DMS153 treated with DMSO at 0.1 percent for 48 hours (cell line): ENCODE measurements around the gene ACAP3.

Source experiments
- DNase-seq: peaks from one replicate; lab custom pipeline; 2025; ENCODE audit not compliant: unreplicated experiment; lab: John Stamatoyannopoulos, UW

ACAP3 gene

DNA sequence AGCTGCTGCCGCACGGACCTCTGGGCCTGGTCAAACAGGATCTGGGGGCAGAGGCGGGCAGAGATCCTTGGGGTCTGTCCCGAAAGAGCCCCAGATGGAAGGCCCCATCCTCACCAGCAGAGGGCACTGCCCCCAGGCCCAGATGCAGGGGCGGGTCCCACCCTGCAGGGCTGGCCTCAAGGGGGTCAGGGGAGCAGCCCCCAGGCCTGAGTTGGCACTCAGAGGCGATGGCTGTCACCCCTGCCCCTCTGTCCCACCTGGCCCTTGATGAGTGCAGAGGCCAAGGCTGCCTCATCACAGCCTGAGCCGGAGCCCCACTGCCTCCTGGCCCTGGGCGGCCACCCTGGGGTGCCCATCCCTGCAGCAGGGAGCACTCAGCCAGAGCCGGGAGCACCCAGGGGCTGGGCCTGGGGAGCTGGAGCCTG is 5.7 kb downstream of the ACAP3 start:
- no peak for DNase-seq

DNA sequence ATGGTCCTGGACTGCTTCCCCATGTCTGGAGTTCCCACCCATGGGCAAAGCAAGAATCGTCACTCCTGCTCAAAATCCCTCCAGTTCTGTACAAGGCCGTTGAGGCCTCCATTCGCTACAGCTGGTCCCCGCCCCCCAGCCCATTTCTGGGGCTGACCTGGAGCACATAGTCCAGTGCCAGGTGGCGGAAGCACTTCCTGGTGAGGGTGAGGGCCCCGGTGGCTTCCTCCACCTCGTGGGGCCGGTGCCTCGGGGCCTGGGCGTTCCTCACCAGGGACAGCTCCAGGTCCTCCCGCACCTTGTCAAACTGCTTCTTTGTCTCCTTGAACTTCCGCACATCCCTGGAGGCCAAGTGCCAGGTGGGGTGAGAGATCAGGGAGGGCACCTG is 7.4 kb downstream of the ACAP3 start:
- DNase-seq = no peak

DNA sequence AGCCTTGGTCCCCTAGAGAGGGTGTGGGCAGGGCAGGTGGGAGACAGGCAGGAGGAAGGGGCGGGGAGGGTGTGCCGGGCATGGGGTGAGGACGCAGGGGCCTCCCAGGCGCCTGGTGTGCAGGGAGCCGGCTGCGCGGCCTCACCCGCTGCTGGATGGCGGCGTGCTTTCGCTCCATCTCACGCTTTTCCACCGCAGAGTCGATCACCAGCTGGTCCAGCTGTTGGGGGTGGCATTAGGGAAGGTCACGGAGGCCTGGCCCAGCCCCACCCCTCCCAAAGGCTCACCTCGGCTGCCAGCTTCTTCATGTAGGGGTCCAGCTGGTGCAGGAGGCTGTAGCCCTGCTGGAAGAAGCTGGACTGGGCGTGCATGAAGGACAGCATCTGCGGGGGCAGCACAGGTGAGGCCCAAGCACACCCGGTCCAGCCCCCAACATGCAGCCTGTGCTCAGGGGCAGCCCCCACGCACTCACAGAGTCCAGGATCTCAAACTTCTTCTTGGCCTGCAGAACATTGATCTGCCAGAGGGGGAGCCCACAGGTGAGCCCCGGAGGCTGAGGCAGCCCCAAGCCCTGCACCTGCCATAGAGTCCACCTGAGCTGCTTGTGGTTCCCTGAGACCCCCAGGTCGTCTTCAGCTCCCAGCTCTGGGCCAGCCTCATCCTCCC is 7.9 kb downstream of the ACAP3 start:
- DNase-seq = no peak

DNA sequence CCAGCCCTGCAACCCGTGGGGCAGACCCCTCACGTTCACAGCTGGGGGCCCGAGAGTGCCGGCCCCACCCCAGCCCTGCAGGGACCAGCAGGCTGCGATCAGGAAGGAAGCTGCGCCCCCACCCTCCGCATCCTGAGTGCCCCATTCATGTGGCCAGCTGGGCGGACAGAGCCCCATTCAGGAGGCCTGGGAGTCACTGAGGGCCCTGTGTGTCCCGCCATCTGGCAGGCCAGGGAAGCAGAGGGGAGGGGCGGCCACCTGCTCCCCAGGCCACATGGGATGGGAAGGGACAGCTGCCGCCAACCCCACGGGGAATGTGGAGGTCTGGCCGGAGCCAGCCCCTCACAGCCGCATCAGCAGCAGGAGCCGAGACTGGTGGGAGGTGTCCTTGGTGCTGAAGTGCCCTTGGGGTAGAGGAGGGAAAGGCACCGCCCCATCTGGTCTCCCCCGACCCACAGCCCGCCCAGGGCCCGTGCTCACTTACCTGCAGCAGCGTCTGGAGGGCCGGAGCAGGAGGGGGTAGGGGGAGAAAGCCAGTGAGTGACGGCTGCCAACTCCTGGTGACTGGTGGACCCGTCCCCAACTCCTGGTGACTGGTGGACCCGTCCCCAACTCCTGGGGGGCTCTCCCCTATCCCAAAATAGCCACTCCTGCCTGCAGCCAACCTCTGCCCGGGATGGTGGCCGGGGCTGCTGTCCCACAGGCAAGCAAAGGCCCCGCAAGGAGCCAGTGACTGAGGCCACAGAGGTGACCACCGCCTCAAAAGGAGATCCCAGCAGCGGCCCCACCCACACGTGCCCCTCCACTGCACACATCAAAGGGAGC is 8.7 kb downstream of the ACAP3 start:
- no peak for DNase-seq

DNA sequence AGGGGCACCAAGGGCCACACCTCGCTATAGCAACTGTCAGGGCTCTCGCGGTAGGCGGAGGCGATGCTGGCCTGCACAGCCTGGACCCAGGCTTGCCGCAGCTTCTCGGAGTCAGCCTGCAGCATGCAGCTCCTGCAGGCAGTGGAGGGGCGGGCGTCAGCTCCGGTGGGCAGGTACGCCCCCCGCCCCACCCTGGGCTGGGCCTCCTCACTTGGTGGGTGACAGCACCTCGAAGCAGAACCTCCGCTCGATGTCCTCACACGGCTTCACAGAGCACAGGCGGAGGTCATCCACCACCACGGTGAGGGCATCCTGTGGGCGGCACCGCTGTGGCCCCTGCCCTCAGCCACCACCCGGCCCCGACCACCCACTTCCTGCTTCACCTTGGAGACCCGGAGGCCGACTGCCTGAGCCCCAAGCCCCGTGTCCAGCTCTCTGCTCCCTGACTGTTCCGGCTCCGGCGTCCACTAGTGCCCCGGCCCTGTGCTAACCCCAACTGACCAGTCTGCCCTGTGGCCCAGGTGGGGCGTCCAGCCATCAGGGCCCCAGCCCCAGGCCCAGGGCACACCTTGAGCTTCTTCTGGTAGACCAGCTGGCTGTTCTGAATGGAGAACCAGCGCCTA is 9.8 kb downstream of the ACAP3 start:
- no peak for DNase-seq

DNA sequence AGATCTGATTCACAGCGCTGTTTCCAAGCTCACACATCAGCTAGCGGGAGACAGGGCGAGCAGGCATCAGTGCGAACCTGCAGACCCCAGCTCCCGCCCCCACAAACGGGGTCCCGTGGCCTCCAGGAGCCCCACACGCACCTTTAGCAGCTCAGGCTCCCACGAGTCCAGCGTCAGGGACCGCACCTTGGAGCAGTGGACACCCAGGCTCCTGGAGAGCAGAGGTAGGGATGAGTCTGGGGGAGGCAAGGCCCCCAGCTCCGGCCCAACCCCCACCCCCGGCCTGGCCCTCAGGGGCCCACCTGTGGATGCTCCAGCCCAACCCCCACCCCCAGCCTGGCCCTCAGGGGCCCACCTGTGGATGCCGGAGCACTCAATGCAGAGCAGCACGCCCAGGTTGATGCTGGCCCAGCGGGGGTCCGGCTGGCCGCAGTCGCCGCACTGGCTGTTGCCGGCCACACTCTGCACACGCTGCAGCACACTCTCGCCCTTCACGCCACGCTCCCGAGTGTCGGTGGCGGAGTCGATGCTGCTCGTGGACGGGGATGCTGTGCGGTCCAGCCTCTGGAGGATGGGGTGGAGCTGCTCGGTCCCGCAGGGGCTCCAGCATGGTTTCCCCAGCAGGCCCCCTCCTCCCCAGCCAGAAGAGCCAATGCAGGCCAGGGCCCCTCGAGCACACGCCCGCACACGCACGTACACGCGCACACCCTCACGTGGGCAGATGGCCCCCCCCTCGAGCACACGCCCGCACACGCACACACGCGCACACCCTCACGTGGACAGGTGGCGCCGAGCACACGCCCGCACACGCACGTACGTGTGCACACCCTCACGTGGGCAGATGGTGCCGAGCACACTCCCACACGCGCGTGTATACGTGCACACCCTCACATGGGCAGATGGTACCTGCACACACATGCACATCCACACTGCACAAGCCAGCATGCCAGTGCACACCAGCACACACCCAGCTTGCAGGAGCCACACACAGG is 11.4 kb downstream of the ACAP3 start:
- DNase-seq = no peak

DNA sequence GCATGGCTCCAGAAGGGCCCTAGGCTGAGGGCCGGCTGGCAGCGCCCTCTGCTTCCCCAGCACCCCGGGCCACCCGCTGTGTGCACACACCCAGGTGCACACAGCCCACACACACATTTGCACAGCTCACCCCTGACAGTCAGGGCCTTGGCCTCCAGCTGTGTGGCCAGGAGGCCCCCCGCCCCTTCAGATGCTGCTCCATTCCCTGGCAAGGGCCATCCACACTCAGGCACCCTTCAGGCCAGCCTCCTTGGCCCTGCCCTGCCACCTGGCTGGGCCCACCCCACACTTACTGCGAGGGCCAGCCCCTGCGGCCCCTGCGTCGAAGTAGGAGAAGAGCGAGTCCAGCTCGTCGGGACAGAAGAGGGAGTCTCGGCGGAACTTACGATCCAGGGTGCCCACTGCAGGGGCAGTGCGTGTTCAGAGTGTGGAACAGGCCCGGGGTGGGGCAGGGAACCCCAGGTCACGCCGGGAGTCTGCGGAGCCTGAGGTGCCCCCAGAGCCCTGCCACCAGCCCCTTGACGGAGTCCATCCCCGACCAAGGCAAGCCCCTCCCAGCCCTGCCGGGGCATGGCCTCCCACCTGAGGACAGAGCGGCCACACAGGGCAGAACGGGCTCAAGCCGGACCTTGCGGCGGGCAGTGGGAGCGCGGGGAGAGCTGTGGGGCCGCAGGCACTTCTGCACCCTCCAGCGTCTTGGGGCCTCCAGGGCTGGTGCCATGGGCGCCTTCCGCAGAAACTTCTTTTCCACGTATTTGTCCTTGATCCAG is 12.4 kb downstream of the ACAP3 start:
- no peak for DNase-seq

DNA sequence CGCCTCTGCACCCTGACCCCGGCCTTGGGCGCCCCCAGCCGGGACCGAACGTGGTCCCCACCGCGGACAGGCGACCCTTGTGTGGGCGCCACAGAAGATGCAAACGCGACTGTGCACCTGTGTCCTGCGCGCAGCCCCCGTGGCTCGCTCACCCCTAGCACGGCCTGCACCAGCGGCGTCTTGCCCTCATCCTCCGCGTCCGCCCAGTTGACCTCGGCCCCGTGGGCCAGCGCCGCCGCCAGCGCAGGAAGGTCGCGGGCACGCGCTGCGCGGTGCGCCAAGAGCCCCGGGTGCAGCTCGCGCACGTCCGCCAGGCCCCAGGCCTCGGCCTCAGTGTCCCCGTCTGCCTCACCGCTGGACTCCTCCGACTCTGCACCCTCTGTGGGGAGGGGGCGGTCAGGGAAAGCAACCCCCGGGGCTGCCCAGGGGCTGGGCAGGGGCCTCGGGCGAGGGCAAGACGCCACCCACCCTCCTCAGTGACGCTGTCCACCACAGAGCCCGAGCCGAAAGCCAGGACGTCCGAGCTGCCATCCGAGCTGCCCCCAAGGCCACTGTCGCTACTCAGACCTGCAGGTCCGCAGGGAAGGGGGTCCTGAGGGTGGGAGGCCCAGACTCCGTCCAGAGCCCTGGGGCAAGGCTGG is 13.4 kb downstream of the ACAP3 start:
- DNase-seq = no peak

DNA sequence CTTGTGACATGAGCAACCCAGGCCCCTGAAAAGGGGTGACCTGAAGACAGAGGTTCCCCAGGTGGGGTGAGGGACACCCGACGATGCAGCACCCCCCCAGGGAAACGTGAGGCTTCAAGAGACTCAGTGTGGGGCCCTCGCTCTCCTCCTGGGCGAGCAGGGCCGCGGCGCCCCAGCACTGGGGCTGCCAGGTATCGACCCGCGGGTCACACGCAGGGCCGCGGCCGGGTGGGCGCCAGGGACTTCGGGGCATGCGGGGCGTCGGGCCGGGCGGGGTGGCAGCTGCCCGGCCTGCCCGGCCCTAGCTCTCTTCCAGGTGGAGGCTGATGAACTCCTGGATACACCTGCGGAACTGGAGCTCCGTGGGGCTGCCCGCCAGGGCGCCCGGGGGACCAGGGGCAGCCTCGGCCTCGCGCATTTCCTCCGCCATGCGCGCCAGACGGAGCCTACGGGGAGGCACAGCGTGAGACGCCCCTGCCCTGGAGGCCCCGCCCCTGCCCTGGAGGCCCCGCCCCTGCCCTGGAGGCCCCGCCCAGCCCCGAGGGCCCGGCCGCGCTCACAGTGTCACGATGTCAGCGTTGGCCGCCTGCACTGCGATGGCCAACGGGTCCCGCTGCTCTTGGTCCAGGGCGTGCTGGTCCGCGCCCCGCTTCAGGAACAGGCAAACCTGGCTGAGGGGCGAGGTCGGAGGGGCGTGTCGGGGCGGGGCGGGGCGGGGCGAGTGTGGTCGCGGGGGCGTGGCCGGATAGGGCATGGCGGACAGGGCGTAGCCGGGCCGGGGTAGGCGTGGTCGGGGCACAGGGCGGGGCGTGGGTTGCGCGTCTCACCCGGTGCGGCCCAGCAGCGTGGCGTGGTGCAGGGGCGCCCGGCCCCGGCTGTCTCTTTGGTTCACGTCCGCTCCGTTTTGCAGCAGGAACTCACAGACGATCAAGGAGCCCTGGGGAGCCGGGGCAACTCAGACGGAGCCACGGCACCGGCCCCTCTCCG is 14.2 kb downstream of the ACAP3 start:
- DNase-seq = no peak

DNA sequence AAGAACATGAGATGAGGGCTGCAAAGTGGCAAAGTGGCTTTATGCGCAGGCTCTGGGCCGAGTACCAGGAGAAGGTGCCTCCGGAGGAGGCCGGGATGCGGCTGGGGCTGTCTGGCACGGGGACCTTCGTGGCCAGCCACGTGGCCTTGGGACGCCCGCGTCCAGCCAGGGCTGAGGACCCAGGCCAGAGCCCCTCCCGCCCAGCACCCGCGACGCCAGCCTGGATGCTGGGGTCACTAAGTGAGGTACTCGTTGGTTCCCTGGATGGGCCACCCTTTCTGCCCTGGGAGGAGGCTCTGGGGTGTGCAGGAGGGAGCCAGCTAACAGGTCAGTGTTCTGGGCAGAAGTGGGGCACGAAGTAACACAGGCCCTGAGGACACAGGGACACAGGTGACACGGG is 14.9 kb downstream of the ACAP3 start:
- DNase-seq = no peak

DNA sequence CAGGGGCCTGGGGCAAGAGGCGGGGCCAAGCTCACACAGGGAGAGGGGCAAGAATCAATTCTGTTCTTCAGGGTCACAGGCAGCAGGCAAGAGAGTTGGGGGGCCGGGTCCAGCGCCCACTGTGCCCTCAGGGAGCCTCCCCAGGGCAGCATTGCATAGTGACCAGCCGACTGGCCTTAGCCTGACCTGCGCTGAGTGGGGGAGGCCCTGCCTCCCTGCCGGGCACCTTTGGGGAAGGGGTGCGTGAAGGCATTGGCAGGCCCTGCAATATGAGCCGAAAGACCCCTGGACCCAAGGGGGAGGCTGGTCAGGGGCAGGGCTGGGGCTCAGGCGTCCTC is 15.3 kb downstream of the ACAP3 start:
- no peak for DNase-seq

DNA sequence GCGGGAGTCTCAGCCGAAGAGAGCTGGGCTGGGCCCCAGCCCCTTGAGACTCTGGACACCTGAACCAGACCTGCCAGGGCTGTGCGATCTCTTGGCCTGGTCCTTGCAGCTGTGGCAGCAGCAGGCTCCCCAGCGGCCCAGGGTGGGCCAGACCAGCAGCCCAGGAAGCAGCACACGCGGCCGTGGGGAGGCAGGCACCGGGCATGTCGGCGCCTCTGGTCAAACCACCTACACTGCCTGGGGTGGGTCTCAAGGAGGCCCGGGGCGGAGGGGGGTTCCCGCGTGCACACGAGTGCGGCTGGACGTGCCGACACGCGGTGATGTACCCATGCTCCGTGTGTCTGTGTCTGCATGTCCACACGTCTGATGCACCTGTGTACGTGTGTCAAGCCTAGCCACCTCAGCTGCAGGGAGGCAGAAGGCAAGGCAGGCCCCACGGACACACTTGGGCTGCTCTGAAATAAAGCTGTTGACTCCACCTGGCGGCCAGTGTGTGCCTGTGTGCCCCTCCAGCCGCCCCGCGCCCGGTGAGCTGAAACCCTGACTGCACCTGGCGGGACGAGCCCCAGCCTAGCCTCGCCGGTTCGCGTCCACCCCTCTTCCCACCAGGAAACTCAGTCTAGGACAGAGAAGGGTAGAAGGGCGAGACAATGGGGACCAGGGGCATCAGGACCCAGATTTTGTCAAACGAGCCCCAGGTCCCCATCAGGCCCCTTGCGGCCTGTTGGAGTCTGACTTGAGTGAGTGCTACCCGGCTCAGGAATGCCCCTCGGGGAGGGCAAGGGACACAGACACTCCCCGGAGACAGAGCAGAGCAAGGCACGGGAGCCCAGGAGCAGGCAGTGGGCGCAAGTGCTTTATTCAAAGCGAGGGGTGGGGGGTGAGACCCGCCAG is 15.9 kb downstream of the ACAP3 start:
- DNase-seq = peak; percentile 93

DNA sequence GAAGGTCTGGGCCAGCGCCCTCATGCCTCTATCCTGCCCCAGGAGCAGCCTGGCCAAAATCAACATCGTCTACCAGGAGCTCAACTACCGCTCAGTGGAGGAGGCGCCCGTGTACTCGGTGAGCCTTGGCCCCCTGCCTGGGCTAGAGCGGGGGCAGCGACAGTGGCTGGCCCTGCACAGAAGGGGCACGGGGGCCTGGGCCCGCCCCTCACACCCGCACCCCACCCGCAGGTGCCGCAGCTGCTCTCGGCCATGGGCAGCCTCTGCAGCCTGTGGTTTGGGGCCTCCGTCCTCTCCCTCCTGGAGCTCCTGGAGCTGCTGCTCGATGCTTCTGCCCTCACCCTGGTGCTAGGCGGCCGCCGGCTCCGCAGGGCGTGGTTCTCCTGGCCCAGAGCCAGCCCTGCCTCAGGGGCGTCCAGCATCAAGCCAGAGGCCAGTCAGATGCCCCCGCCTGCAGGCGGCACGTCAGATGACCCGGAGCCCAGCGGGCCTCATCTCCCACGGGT is 16.7 kb downstream of the ACAP3 start:
- peak; percentile 72 for DNase-seq

DNA sequence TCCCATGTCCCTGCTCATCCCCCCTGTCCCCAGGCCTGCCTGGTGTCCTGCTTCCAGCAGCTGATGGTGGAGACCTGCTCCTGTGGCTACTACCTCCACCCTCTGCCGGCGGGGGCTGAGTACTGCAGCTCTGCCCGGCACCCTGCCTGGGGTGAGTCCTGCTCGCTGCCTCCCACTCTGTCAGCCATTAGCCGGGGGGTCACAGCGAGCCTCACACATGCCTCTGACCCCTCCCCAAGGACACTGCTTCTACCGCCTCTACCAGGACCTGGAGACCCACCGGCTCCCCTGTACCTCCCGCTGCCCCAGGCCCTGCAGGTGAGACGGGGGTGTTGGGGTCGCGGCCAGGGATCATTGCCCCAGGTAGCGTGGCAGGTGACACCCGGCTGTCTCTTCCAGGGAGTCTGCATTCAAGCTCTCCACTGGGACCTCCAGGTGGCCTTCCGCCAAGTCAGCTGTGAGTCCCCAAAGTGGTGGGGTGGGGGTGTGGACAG is 17.4 kb downstream of the ACAP3 start:
- DNase-seq = peak; percentile 89

DNA sequence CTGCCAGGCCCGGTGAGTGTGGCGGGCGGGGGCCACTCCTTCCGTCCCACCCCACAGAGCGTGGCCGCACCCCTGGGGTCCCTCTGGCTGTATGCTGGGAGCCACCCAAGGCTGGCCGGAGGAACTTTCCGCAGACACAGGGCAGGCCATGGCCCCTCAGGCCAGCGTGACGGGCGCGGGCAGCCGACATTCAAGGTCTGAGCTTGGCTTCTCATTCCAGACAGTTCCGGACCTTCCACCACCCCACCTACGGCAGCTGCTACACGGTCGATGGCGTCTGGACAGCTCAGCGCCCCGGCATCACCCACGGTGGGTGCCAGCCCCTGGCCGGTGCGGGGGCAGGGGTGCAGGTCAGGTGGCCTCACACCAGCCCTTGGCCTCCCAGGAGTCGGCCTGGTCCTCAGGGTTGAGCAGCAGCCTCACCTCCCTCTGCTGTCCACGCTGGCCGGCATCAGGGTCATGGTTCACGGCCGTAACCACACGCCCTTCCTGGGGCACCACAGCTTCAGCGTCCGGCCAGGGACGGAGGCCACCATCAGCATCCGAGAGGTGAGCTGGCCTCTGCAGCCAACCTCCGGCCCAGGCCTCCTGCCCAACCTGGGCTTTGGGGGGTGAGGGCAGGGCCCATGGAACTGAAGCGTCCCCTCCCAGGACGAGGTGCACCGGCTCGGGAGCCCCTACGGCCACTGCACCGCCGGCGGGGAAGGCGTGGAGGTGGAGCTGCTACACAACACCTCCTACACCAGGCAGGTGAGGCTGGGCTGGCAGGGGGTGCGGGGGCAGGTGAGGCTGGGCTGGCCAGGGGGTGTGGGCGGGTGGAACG is 20.2 kb downstream of the ACAP3 start:
- DNase-seq = no peak
